Neural cell (in vitro differentiated cells): ENCODE results near the gene TMEM80. TPM values are rescaled to one million over a fixed set of nuclear protein-coding genes. Genes with fewer than 3 reads are reported as not detected.
"Not testable (repeated sequence)": the region's sequence is repeated elsewhere in the genome, so short reads cannot be mapped to it uniquely, and the experiment has no call there.

Experiments
- H2AFZ ChIP-seq: fragments of 200-600, 300-800 bp; sonication (generic), shearing (Covaris generic); 2 replicates; pipeline ENCODE4 v1.6.0; 2014; ENCODE audit warnings: low read depth, mild to moderate bottlenecking, antibody characterized with exemption, low read length, moderate library complexity
- H3F3A ChIP-seq: fragments of 200-600 bp; shearing (Covaris generic); 2 replicates; pipeline ENCODE4 v1.6.1; 2016; ENCODE audit warnings: mild to moderate bottlenecking, moderate library complexity, mixed read lengths, antibody characterized with exemption, low read length; ENCODE audit not compliant: insufficient read depth, poor library complexity, severe bottlenecking
- H3K27ac ChIP-seq: fragments of 200-600, 300-800 bp; sonication (generic), shearing (Covaris generic); 2 replicates; pipeline ENCODE4 v1.5.1; 2014; ENCODE audit warnings: mild to moderate bottlenecking, low read length, moderate library complexity
- H3K27me3 ChIP-seq: fragments of 300-800, 200-600 bp; sonication (generic), shearing (Covaris generic); 2 replicates; pipeline ENCODE4 v1.6.0; 2014; ENCODE audit warnings: mild to moderate bottlenecking, low read depth, low read length, moderate library complexity; ENCODE audit not compliant: insufficient read depth
- H3K36me3 ChIP-seq: fragments of 300-800, 200-600 bp; sonication (generic), shearing (Covaris generic); 2 replicates; pipeline ENCODE4 v1.5.1; 2014; ENCODE audit warnings: mild to moderate bottlenecking, antibody characterized with exemption, low read length, moderate library complexity; ENCODE audit not compliant: insufficient read depth
- H3K4me2 ChIP-seq: fragments of 300-800, 200-600 bp; sonication (generic), shearing (Covaris generic); 2 replicates; pipeline ENCODE4 v1.6.0; 2014; ENCODE audit warnings: mild to moderate bottlenecking, low read length
- H3K4me3 ChIP-seq: fragments of 300-800, 200-600 bp; sonication (generic), shearing (Covaris generic); 2 replicates; pipeline ENCODE4 v1.5.1; 2014; ENCODE audit warnings: mild to moderate bottlenecking, low read length, moderate library complexity
- H3K79me2 ChIP-seq: fragments of 200-600 bp; shearing (Covaris generic); replicated peaks from 2 replicates; pipeline ENCODE4 v1.6.0; 2014; ENCODE audit warnings: mild to moderate bottlenecking, low read length, moderate library complexity; ENCODE audit not compliant: insufficient read depth
- H3K9ac ChIP-seq: fragments of 300-800, 200-600 bp; sonication (generic), shearing (Covaris generic); 2 replicates; pipeline ENCODE4 v1.6.1; 2016; ENCODE audit warnings: mild to moderate bottlenecking, low read length, mixed read lengths
- H3K9me2 ChIP-seq: fragments of 200-600 bp; shearing (Covaris generic); 2 replicates; pipeline ENCODE4 v1.6.1; 2016; ENCODE audit warnings: mild to moderate bottlenecking, low read length, mixed read lengths; ENCODE audit not compliant: insufficient read depth
- H3K9me3 ChIP-seq: fragments of 200-600, 300-800 bp; sonication (generic), shearing (Covaris generic); 2 replicates; pipeline ENCODE4 v1.6.1; 2016; ENCODE audit warnings: mild to moderate bottlenecking, mixed run types, low read length, moderate library complexity, mixed read lengths
- H4K20me1 ChIP-seq: fragments of 200-600 bp; shearing (Covaris generic); 2 replicates; pipeline ENCODE4 v1.6.1; 2016; ENCODE audit warnings: mild to moderate bottlenecking, mixed run types; ENCODE audit not compliant: insufficient read depth
- EP300 ChIP-seq: fragments of 450-650 bp; conservative IDR thresholded peaks from 2 replicates; pipeline ENCODE4 v1.6.1; 2014; ENCODE audit warnings: antibody characterized with exemption, mild to moderate bottlenecking, moderate library complexity; ENCODE audit not compliant: poor library complexity, severe bottlenecking
- EZH2 ChIP-seq: fragments of 200-600, 300-800 bp; shearing (Covaris generic), sonication (generic); IDR thresholded peaks from 2 replicates; pipeline ENCODE4 v1.6.1; 2014; ENCODE audit warnings: antibody characterized with exemption, low read length, borderline replicate concordance, mild to moderate bottlenecking; ENCODE audit not compliant: insufficient read depth, poor library complexity, severe bottlenecking
- POLR2AphosphoS5 ChIP-seq: IDR thresholded peaks from 2 replicates; pipeline ENCODE4 v1.6.1; 2012
- RAD21 ChIP-seq: fragments of 450-650 bp; conservative IDR thresholded peaks from 2 replicates; pipeline ENCODE4 v1.6.1; 2014; ENCODE audit warnings: antibody characterized with exemption, mild to moderate bottlenecking, moderate library complexity
- SMC3 ChIP-seq: fragments of 450-650 bp; conservative IDR thresholded peaks from 2 replicates; pipeline ENCODE4 v1.6.1; 2014; ENCODE audit warnings: antibody characterized with exemption, mild to moderate bottlenecking, moderate library complexity; ENCODE audit not compliant: poor library complexity
- TAF1 ChIP-seq: IDR thresholded peaks from 2 replicates; pipeline ENCODE4 v1.6.1; 2012; ENCODE audit warnings: low read depth
- polyA plus RNA-seq: library from polyadenylated mRNA; depleted of rRNA; stranded (reverse); fragments of >200 nt; gene quantifications from 2 replicates; pipeline ENCODE4 v1.2.3, GENCODE V29; 2014
- TF ChIP-seq, protein P1 (sequence below): fragments of 450-650 bp; IDR thresholded peaks from 2 replicates; pipeline ENCODE4 v1.5.1; 2014; ENCODE audit warnings: antibody characterized with exemption, mild to moderate bottlenecking, moderate library complexity; ENCODE audit not compliant: poor library complexity, severe bottlenecking
- TF ChIP-seq, protein P2 (sequence below): IDR thresholded peaks from 2 replicates; pipeline ENCODE4 v1.6.1; 2012; ENCODE audit warnings: borderline replicate concordance

TMEM80 gene
- polyA plus RNA-seq, 1 donor from 2014 or later, result 23.1 TPM

DNA sequence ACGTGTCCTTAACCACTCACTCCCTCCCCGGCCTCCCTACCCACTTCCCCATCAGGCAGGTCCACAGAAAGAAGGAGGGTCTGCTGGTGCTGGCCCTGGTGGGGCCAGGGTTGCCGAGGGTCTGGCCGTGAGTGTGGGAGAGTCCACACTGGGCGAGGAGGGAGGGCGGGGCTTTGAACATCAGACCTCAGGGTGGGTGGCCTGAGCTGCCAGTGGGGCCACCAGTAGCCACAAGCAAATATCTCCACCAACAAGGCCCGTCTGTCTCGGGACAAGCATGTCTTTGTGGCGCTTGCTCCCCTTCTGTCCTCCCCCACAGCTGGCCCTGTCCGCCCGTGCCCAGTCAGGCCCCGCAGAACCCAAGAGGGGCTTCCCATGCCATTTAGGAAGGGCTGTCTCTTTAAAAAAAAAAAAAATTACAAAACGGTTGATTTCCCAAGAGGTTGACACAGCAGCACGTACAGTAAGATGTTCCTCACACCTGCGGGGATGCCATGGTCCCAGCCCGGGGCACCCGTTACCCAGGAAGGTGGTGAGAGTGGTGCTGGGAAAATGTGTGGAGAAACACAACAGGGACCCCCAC lies 34.0 kb downstream of the TMEM80 start (continued):
- TF ChIP-seq, protein P1, sequence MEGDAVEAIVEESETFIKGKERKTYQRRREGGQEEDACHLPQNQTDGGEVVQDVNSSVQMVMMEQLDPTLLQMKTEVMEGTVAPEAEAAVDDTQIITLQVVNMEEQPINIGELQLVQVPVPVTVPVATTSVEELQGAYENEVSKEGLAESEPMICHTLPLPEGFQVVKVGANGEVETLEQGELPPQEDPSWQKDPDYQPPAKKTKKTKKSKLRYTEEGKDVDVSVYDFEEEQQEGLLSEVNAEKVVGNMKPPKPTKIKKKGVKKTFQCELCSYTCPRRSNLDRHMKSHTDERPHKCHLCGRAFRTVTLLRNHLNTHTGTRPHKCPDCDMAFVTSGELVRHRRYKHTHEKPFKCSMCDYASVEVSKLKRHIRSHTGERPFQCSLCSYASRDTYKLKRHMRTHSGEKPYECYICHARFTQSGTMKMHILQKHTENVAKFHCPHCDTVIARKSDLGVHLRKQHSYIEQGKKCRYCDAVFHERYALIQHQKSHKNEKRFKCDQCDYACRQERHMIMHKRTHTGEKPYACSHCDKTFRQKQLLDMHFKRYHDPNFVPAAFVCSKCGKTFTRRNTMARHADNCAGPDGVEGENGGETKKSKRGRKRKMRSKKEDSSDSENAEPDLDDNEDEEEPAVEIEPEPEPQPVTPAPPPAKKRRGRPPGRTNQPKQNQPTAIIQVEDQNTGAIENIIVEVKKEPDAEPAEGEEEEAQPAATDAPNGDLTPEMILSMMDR, result no peak

DNA sequence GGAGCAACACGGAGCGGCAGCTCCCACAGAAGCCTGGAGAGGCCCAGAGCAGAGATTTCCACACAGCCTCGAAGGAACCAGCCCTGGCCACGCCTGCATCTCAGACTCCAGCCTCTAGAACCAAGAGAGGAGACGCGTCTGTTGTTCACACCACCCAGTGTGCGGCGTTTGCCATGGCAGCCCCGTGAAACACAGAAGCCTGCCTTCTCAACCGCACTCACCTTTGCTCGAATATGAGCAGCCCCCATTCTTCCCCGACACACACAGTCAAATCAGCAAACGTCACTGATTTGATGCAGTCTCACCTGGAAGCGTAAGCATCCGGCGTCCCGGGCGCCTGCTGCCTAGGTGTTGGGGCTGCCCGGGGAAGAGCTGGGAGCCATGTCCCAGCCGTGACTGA lies 37.5 kb downstream of the TMEM80 start:
- H3K27me3 ChIP-seq, result no peaks in the 10 kb centered on the region
- no peak overlapping the region for H3K4me2 ChIP-seq
- no peak overlapping the region for H3K27ac ChIP-seq
- no peaks in the 10 kb centered on the region for H3F3A ChIP-seq
- H3K9ac ChIP-seq, result no peak overlapping the region
- no peaks in the 10 kb centered on the region for H4K20me1 ChIP-seq
- TF ChIP-seq TAF1 (no peak), RAD21 (no peak), EZH2 (no peak), EP300 (no peak), POLR2AphosphoS5 (no peak), SMC3 (no peak)
- TF ChIP-seq, protein P1, result no peak
- no peak overlapping the region for H2AFZ ChIP-seq
- H3K79me2 ChIP-seq, result no peaks in the 10 kb centered on the region
- no peaks in the 10 kb centered on the region for H3K9me2 ChIP-seq
- no peaks in the 10 kb centered on the region for H3K36me3 ChIP-seq
- H3K9me3 ChIP-seq, result no peaks in the 10 kb centered on the region
- H3K4me3 ChIP-seq, result no peak overlapping the region

DNA sequence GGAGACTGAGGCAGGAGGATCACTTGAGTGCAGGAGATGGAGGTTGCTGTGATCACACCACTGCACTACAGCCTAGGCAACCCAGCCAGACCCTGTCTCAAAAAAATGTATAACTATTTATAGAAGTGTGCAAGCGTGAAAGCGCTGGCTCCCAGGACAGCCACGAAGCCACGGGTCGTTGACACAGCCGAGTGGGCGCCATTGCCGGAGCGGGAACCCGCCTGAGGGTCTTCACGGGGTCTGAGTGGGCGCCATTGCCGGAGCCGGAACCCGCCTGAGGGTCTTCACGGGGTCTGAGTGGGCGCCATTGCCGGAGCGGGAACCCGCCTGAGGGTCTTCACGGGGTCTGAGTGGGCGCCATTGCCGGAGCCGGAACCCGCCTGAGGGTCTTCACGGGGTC lies 38.9 kb downstream of the TMEM80 start:
- H3K9me2 ChIP-seq, H3K9ac ChIP-seq, H2AFZ ChIP-seq, H3K36me3 ChIP-seq, H3K27me3 ChIP-seq, H3K27ac ChIP-seq, H3K4me2 ChIP-seq, H3F3A ChIP-seq, H3K79me2 ChIP-seq, H4K20me1 ChIP-seq, H3K9me3 ChIP-seq, H3K4me3 ChIP-seq: not testable (repeated sequence)

DNA sequence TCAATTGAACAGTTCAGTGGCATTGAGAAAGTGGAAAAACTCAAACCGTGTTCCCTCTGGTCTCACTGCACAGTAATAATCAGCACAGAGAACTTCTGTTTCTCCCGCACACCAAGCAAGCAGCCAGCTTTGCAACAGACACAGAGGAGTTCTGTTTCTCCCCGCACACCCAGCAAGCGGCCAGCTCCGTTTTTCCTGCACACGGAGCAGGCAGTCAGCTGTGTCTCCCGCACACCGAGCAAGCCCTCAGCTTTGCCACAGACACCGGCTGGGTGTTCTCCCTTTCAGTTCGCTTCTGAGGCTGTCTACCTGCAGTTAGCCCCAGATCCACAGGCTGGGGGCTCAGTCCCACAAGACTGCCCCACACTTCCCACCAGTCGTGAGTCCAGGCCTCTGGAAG lies 41.8 kb downstream of the TMEM80 start:
- TF ChIP-seq, protein P1, result no peak
- TF ChIP-seq EP300 (no peak), TAF1 (no peak), POLR2AphosphoS5 (no peak)
- TF ChIP-seq, protein P2, sequence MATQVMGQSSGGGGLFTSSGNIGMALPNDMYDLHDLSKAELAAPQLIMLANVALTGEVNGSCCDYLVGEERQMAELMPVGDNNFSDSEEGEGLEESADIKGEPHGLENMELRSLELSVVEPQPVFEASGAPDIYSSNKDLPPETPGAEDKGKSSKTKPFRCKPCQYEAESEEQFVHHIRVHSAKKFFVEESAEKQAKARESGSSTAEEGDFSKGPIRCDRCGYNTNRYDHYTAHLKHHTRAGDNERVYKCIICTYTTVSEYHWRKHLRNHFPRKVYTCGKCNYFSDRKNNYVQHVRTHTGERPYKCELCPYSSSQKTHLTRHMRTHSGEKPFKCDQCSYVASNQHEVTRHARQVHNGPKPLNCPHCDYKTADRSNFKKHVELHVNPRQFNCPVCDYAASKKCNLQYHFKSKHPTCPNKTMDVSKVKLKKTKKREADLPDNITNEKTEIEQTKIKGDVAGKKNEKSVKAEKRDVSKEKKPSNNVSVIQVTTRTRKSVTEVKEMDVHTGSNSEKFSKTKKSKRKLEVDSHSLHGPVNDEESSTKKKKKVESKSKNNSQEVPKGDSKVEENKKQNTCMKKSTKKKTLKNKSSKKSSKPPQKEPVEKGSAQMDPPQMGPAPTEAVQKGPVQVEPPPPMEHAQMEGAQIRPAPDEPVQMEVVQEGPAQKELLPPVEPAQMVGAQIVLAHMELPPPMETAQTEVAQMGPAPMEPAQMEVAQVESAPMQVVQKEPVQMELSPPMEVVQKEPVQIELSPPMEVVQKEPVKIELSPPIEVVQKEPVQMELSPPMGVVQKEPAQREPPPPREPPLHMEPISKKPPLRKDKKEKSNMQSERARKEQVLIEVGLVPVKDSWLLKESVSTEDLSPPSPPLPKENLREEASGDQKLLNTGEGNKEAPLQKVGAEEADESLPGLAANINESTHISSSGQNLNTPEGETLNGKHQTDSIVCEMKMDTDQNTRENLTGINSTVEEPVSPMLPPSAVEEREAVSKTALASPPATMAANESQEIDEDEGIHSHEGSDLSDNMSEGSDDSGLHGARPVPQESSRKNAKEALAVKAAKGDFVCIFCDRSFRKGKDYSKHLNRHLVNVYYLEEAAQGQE, result no peak
- Histone ChIP-seq H4K20me1 (no peaks in the 10 kb centered on the region), H3K36me3 (no peaks in the 10 kb centered on the region), H3K27me3 (no peaks in the 10 kb centered on the region), H3K4me3 (no peak overlapping the region), H3K9ac (no peak overlapping the region), H3K79me2 (no peaks in the 10 kb centered on the region), H3K9me3 (no peaks in the 10 kb centered on the region), H3K9me2 (no peaks in the 10 kb centered on the region), H3K4me2 (no peak overlapping the region), H3F3A (no peaks in the 10 kb centered on the region), H2AFZ (no peak overlapping the region), H3K27ac (no peak overlapping the region)
